ENCODE results near the gene DOCK6. TPM values are rescaled to one million over a fixed set of nuclear protein-coding genes. Genes with fewer than 3 reads are reported as not detected.
A peak's percentile ranks its signal among the peaks of the same experiment; 100 is the strongest.

DOCK6 gene
- total RNA-seq, 1 experiment from 2014 or later = 4.3 TPM

GRCh38 chr19:11247391-11247790 is 14.9 kb downstream of the DOCK6 start:
- no peak for DNase-seq (ENCODE audit: low read depth)

DNA sequence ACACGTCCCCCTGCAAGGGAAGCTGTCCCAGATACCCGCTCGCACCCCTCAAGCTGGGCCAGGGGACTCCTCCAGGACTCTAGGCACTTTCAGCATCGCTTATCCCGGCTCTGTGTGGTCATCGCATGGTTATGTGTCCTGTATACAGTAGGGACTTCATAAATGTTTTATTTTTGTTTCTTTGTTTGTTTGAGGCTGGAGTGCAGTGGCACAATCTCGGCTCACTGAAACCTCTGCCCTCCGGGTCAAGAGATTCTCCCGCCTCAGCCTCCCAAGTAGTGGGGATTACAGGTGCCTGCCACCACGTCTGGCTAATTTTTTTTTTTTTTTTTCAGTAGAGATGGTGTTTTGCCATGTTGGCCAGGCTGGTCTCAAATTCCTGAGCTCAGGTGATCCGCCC is 15.4 kb downstream of the DOCK6 start:
- DNase-seq (ENCODE audit: low read depth) = no peak

DNA sequence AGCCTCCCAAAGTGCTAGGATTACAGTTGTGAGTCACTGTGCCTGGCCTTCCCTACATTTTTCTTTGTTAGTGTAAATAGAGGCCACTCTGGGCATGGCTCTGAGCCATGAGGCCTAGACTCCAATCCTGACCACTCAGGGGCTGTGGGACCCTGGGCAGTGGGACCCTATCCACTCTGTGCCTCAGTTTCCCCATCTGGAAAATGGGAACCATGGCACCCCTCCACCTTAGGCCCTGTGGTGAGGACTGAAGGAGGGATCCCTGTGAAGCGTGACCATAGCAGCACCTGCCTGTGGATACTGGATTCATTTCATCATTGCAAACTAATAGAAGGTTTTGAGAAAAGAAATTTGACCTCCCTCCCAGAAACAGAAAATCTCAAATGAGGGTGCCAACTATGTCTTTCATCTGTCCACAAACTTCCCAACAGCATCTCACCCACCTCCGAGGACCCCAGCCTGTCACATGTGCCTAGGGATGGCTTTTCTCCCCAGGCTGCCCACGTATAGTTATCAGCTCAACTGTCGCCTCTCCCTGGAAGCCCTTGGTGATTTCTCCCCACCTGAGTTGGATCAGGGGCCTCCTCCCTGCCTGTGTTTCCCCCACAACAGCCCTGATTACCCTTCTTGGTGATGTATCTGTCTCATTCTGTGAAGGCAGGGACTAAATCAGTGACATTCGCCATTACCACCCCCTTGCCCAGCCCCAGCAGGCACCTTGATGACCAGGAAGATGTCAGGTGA is 17.3 kb downstream of the DOCK6 start:
- DNase-seq (ENCODE audit: low read depth) = no peak

DNA sequence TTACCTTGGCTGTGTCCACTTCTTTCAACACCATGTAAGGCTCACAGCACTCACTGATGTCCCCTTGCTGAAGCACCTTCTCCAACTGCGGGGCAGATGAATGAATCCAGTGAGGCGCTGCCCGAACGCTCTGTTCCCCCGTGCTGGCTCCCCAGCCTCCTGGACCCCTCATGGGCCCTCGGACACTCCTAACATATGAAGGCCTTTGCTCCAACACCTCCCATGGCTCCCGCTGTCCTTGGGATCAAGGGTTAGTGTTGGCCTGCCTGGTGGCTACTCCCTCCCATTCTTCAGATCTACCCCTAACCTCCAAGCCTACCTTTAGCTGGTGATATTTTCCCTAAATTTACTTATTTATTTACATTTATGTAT is 18.5 kb downstream of the DOCK6 start:
- DNase-seq (ENCODE audit: low read depth) = no peak

GRCh38 chr19:11242864-11243797 is 19.2 kb downstream of the DOCK6 start:
- no peak for DNase-seq (ENCODE audit: low read depth)

DNA sequence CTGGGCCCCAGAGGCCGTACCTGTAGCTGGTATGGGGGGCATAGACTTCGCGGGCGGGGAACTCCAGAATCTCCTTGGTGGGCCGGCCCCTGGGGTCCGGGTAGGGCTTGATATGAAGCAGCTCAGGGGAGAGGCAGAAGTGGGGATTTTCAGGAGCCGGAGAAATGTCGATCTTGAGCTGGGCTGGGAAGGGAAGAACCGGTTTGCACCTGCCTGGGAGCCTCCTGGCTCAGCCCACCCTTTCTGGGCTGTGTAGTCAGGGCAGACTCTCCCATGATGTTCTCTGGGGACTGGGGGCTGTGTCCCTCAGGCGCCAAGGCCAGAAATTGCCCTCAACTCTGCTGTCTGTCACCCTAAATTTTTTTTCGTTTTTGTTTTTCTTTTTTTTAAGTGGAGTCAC is 20.3 kb downstream of the DOCK6 start:
- DNase-seq (ENCODE audit: low read depth) = no peak

GRCh38 chr19:11240008-11240444 is 22.3 kb downstream of the DOCK6 start:
- no peak for DNase-seq (ENCODE audit: low read depth)

DNA sequence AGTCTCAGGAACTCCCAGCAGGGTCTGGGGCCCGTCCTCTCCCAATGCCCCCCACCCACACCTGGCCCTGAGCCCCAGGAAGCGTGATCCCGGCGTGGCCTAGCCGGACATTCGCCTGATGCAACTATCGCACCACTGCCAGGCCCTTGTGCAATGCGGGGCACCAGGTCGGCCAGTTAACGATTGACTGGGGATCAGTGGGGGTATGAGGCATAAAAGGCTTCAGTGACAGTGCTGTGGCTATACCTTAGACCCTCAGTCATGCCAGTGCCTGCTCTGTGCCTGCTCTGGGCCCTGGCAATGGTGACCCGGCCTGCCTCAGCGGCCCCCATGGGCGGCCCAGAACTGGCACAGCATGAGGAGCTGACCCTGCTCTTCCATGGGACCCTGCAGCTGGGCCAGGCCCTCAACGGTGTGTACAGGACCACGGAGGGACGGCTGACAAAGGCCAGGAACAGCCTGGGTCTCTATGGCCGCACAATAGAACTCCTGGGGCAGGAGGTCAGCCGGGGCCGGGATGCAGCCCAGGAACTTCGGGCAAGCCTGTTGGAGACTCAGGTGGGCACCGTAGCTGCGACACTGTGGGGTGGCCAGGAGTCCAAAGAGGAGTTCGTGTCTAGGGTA is 22.8 kb downstream of the DOCK6 start, which contains the start of gene ANGPTL8:
Gene ANGPTL8 (plus strand): TSS at position 243 of the 624 bp plus-strand sequence. CDS start 19 bp downstream, at position 262.
- DNase-seq (ENCODE audit: low read depth) = no peak

DNA sequence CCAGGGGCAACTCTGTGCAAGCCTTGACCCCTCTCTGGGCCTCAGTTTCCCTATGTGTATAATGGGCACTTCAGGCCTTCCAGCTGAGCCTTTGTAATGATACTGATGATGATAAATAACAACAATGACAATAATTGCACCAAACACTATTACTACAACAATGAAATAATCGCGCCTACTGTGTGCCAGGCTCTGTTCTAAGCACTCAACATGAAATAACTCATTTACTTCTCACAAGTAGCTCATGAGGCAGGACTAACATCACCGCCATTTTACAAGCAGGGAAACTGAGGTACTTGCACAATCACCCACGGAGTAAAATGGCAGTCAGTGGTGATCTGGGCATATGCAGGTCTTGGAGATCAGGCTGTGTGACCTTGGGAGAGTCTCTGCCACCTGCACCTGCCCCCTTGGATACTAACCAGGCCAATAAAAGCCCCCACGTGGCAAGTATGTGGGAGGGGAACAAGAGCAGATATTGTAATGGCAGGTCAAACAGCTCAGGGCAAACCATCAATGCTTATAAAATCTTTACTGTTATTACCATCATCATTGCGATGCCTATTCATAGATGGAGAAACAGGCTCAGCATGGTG is 23.4 kb downstream of the DOCK6 start:
- DNase-seq (ENCODE audit: low read depth) = no peak

GRCh38 chr19:11238041-11238440 is 24.3 kb downstream of the DOCK6 start:
- DNase-seq (ENCODE audit: low read depth) = no peak

- no peak for DNase-seq (ENCODE audit: low read depth)
Observed at GRCh38 chr19:11237321-11237720, 25.0 kb downstream of the DOCK6 start.

- DNase-seq (ENCODE audit: low read depth) = no peak
Observed at GRCh38 chr19:11236324-11237301, 25.7 kb downstream of the DOCK6 start.

DNA sequence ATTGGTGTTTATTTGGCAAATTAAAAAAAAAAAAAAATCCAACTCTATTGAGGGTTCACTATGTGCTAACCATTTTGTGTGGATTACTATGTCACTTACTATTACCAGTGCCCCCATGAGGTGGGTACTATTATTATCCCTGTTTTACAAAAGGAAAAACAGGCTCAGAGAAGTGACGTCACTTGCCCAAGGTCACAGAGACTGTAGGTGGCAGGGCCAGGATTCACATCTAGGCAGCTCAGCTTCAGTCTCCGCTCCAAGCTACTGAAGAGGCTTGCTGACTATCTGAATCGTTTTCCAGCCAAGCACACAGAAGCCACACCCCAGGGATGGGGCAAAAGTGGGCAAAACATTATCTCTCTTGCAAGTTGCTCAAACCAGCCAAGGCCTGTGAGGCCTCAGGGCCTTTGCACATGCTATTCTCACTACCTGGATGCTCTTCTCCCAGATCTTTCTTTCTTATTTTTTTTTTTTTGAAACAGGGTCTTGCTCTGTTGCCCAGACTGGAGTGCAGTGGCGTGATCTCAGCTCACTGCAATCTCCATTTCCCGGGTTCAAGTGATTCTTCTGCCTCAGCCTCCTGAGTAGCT is 27.7 kb downstream of the DOCK6 start:
- peak; percentile 23 for DNase-seq (ENCODE audit: low read depth)

DNA sequence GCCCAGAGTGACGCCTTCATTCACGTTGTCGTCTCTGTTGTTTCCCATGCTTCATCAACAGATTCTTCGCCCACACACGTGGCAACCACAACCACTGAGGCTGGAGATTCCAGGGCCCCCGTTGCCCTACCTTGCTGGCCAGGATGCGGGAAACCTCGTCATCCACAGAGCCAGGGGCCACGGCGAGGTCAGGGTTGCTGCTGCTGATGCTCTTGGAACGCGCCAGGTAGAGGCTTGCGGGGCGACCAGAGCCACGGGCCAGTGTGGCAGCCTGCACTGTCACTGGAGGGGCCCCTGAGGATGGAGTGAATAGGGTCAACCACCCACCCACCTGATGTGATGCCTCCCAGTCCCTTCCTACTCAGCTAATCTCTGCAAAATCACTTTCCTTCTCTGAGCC is 29.3 kb downstream of the DOCK6 start:
- no peak for DNase-seq (ENCODE audit: low read depth)

DNA sequence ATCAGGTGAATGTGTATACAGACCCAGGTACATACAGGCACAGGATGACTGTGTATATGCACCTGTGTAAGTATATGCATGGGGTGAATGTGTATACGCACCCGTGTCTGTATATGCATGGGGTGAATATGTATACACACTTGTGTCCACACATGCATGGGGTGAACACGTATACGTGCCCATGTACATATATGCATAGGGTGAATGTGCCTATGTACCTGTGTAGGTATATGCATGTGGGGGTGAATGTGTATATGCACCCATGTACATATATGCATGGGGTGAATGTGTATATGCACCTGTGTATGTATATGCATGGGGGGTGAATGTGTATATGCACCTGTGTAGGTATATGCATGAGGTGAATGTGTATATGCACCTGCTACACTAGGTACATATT is 29.8 kb downstream of the DOCK6 start:
- no peak for DNase-seq (ENCODE audit: low read depth)

GRCh38 chr19:11230621-11231386 is 31.5 kb downstream of the DOCK6 start:
- DNase-seq (ENCODE audit: low read depth) = no peak

GRCh38 chr19:11227195-11227886 is 35.0 kb downstream of the DOCK6 start:
- no peak for DNase-seq (ENCODE audit: low read depth)

DNA sequence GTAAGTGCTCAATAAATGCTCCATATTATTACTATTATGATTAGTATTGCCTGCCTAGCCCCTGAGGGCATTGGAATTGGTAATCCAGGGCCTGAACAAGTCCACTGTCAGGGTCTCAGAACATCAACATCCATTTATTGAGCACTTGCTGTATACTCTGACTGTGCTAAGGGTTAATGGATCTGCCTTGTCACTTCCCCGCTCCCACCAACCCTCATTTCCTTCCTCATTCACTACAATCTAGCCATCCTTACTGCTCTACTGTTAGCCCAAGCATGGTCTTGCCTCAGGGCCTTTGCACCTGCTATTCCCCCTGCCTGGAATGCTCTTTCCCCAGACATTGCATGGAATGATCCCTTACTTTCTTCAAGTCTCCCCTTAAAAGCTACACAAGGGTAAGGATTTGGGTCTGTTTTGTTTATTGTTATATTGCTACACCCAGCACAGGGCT is 35.6 kb downstream of the DOCK6 start:
- DNase-seq (ENCODE audit: low read depth) = no peak

Data from HT1080 (cell line).